ENCODE measurements around the gene MALRD1. TPM values are rescaled to one million over a fixed set of nuclear protein-coding genes. Genes with fewer than 3 reads are reported as not detected.

The MALRD1 gene
- total RNA-seq, 1 experiment from 2014 or later = 0.86 TPM

- TF ChIP-seq CTCF (conservative IDR thresholded peaks at IDR 0.05; ENCODE audit: low read depth, low read length) = no peak
- TF ChIP-seq EZH2 (IDR thresholded peaks at IDR 0.05; ENCODE audit: borderline replicate concordance, low read depth, low read length, poor library complexity, severe bottlenecking) = no peak
- BruUV-seq (replicated peaks) = no TSS peak
- Histone ChIP-seq H3K4me1 (ENCODE audit: insufficient read depth, low read length, poor library complexity, severe bottlenecking) (no peaks in the 10 kb centered on the region), H3K9me3 (ENCODE audit: low read depth, low read length, poor library complexity, severe bottlenecking) (no peaks in the 10 kb centered on the region), H3K27me3 (replicated peaks; ENCODE audit: insufficient read depth, low read depth, low read length, poor library complexity) (no peaks in the 10 kb centered on the region), H3K36me3 (ENCODE audit: insufficient read depth, low read length, poor library complexity, severe bottlenecking) (no peaks in the 10 kb centered on the region), H3K4me3 (ENCODE audit: low read depth, low read length, poor library complexity, severe bottlenecking) (no peak overlapping the region), H3K27ac (ENCODE audit: low read depth, low read length, poor library complexity, severe bottlenecking) (no peak overlapping the region)
- no peak for DNase-seq (ENCODE audit: low spot score)
- ChIA-PET POLR2A (ENCODE audit: low non-redundant PET) (no interaction called here), CTCF (no interaction called here)
- intact Hi-C loops (cut with micrococcal nuclease; ENCODE audit: unreplicated experiment) = no loop called here
Observed at GRCh38 chr10:19451937-19452336, 403.3 kb downstream of the MALRD1 start.

GRCh38 chr10:19453967-19454366 is 405.4 kb downstream of the MALRD1 start:
- Histone ChIP-seq H3K9me3 (ENCODE audit: low read depth, low read length, poor library complexity, severe bottlenecking) (no peaks in the 10 kb centered on the region), H3K27ac (ENCODE audit: low read depth, low read length, poor library complexity, severe bottlenecking) (no peak overlapping the region), H3K27me3 (replicated peaks; ENCODE audit: insufficient read depth, low read depth, low read length, poor library complexity) (peaks cover 5% of the 10 kb centered on the region), H3K4me1 (ENCODE audit: insufficient read depth, low read length, poor library complexity, severe bottlenecking) (no peaks in the 10 kb centered on the region), H3K4me3 (ENCODE audit: low read depth, low read length, poor library complexity, severe bottlenecking) (no peak overlapping the region), H3K36me3 (ENCODE audit: insufficient read depth, low read length, poor library complexity, severe bottlenecking) (no peaks in the 10 kb centered on the region)
- ChIA-PET CTCF (no interaction called here), POLR2A (ENCODE audit: low non-redundant PET) (no interaction called here)
- intact Hi-C loops (cut with micrococcal nuclease; ENCODE audit: unreplicated experiment) = no loop called here
- BruUV-seq (replicated peaks) = no TSS peak
- no peak for DNase-seq (ENCODE audit: low spot score)
- TF ChIP-seq EZH2 (IDR thresholded peaks at IDR 0.05; ENCODE audit: borderline replicate concordance, low read depth, low read length, poor library complexity, severe bottlenecking) = no peak
- TF ChIP-seq CTCF (conservative IDR thresholded peaks at IDR 0.05; ENCODE audit: low read depth, low read length) = no peak

- Histone ChIP-seq H3K27ac (ENCODE audit: low read depth, low read length, poor library complexity, severe bottlenecking) (no peak overlapping the region), H3K4me3 (ENCODE audit: low read depth, low read length, poor library complexity, severe bottlenecking) (no peak overlapping the region), H3K27me3 (replicated peaks; ENCODE audit: insufficient read depth, low read depth, low read length, poor library complexity) (peaks cover 5% of the 10 kb centered on the region), H3K36me3 (ENCODE audit: insufficient read depth, low read length, poor library complexity, severe bottlenecking) (no peaks in the 10 kb centered on the region), H3K4me1 (ENCODE audit: insufficient read depth, low read length, poor library complexity, severe bottlenecking) (no peaks in the 10 kb centered on the region), H3K9me3 (ENCODE audit: low read depth, low read length, poor library complexity, severe bottlenecking) (no peaks in the 10 kb centered on the region)
- POLR2A ChIA-PET (ENCODE audit: low non-redundant PET) = no interaction called here
- TF ChIP-seq EZH2 (IDR thresholded peaks at IDR 0.05; ENCODE audit: borderline replicate concordance, low read depth, low read length, poor library complexity, severe bottlenecking) (no peak), CTCF (conservative IDR thresholded peaks at IDR 0.05; ENCODE audit: low read depth, low read length) (no peak)
- intact Hi-C loops (cut with micrococcal nuclease; ENCODE audit: unreplicated experiment) = no loop called here
- no peak for DNase-seq (ENCODE audit: low spot score)
- no TSS peak for BruUV-seq (replicated peaks)
- CTCF ChIA-PET = no interaction called here
Observed at GRCh38 chr10:19461588-19461987, 413.0 kb downstream of the MALRD1 start.

Measured in A673 (cell line).